ENCODE measurements around the gene LIPT2. TPM values are rescaled to one million over a fixed set of nuclear protein-coding genes. Genes with fewer than 3 reads are reported as not detected.

Gene LIPT2
- polyA plus RNA-seq, 1 experiment = 2.1 TPM

DNA sequence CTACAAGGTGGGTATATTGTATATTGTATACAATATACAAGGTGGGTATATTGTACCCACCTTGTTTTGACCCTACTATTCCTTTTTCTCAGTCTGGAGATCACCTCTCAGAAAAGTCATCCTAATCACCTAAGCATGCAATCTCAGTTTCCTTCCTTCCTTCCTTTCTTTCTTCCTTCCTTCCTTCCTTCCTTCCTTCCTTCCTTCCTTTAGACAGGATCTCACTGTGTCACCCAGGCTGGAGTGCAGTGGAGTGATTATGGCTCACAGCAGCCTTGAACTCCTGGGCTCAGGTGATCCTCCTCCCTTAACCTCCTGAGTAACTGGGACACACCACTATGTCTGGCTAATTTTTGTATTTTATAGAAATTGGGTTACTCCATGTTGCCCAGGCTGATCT lies 25.0 kb downstream of the LIPT2 start:
- Histone ChIP-seq H3K27me3 (ENCODE audit: control insufficient read depth, insufficient read depth, low read length) (peaks cover 45% of the 10 kb centered on the region), H3K9me3 (ENCODE audit: control insufficient read depth, insufficient read depth, low read length) (no peaks in the 10 kb centered on the region; the same call in 1 of the 2 replicates), H3K4me3 (ENCODE audit: low read depth, low read length) (no peak overlapping the region), H3K27ac (ENCODE audit: low read depth, low read length) (no peak overlapping the region)
- no peak for TF ChIP-seq CTCF (IDR thresholded peaks at IDR 0.05; ENCODE audit: low read depth, low read length)
- no peak for DNase-seq (ENCODE audit: low read depth, low spot score)
- ChIA-PET CTCF (no interaction called here), POLR2A (no interaction called here)

DNA sequence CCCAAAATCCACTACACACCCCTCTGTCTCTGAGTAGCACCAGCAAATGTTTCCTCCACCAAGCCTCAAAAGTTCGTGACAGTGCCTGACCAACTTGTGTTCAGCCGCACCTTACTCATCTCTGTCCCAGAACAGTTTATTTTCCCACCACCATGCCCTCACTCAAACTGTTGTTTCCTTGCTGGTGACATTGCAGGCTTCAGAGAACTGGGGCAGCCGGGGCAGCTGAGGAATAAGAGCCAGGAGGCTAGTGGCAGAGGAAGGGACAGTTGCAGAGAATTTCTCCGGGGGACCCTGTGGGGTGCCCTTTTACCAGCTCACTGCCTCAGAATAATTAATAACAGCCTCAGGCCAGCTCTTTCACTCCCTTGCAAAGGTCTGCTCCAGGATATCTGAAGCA lies 25.5 kb downstream of the LIPT2 start:
- DNase-seq (ENCODE audit: low read depth, low spot score) = no peak
- ChIA-PET POLR2A (no interaction called here), CTCF (no interaction called here)
- peaks cover 49% of the 10 kb centered on the region for H3K27me3 ChIP-seq (ENCODE audit: control insufficient read depth, insufficient read depth, low read length)
- H3K27ac ChIP-seq (ENCODE audit: low read depth, low read length) = no peak overlapping the region
- no peak for TF ChIP-seq CTCF (IDR thresholded peaks at IDR 0.05; ENCODE audit: low read depth, low read length)
- no peaks in the 10 kb centered on the region; the same call in 1 of the 2 replicates for H3K9me3 ChIP-seq (ENCODE audit: control insufficient read depth, insufficient read depth, low read length)
- H3K4me3 ChIP-seq (ENCODE audit: low read depth, low read length) = no peak overlapping the region

DNA sequence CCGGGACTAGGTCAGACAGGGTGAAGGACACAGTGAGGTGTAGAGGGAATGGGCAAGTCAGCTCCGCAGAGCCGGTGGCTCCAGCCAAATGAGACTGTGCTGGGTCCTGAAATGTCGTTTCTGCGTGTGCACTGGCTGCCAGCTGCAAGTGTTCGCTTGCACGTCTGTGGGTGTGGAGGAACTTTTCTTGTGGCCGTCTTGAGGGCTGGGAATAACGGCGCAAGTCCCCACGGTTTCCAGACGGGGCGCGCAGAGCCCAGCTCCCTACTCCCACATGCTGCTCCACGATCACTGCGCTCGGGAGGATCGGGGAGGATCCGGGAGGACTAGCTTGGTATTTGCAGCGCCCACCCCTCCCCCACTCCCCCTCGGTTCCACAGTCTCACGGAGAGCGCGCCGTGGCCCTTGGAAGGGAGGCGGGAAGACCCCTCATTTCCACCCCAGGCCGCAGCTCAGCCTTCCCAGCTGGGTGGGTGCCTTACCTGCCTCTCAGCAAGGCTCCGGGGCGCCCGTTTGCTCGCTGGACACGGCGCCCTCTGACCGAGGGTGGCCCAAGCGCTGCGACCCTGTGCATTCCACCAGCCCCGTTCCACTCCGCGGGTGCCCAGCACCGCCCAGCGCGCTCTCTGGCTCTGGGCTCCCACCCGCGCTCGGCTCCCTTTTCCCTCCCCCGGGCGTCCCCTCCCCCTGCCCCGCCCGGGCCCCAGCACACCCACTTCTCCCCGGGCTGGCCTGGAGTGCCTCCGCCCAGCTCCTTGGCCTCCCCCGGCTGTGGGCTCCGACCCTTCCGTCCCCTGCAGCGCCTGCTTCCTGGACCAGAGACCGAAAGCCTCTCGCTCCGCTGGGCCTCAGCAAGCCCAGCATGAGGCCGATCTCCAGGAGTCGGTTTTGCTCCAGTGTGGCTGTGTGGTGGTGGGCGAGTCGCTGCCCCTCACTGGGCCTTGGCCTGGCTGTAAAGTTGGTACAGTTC lies 26.3 kb downstream of the LIPT2 start, which contains the start of gene KCNE3:
Gene KCNE3, minus strand, starts transcription at position 634 of the 970 bp plus-strand sequence. CDS start 9,986 bp downstream, outside the sequence.
- ChIA-PET CTCF (interaction anchor here (0.9 to 1.2 kb wide), 2 partner anchors 14 to 273 kb away, joined by 3 to 5 read pairs; no protein-coding TSS in a partner anchor), POLR2A (interaction anchor here (0.6 to 1.0 kb wide), 2 partner anchors 26 to 176 kb away, joined by 3 read pairs; partner anchors contain the start of gene LIPT2)
- peaks cover 50% of the 10 kb centered on the region for H3K27me3 ChIP-seq (ENCODE audit: control insufficient read depth, insufficient read depth, low read length)
- no peaks in the 10 kb centered on the region; the same call in 1 of the 2 replicates for H3K9me3 ChIP-seq (ENCODE audit: control insufficient read depth, insufficient read depth, low read length)
- no peak for TF ChIP-seq CTCF (IDR thresholded peaks at IDR 0.05; ENCODE audit: low read depth, low read length)
- DNase-seq (ENCODE audit: low read depth, low spot score) = no peak
- no peak within 1 kb of the TSS for H3K27ac ChIP-seq (ENCODE audit: low read depth, low read length)
- H3K4me3 ChIP-seq (ENCODE audit: low read depth, low read length) = peak within 1 kb of the TSS; percentile 48

- DNase-seq (ENCODE audit: low read depth, low spot score) = no peak
- Histone ChIP-seq H3K27me3 (ENCODE audit: control insufficient read depth, insufficient read depth, low read length) (peaks cover 46% of the 10 kb centered on the region), H3K9me3 (ENCODE audit: control insufficient read depth, insufficient read depth, low read length) (no peaks in the 10 kb centered on the region; the same call in 1 of the 2 replicates), H3K4me3 (ENCODE audit: low read depth, low read length) (no peak overlapping the region), H3K27ac (ENCODE audit: low read depth, low read length) (no peak overlapping the region)
- ChIA-PET CTCF (no interaction called here), POLR2A (no interaction called here)
- TF ChIP-seq CTCF (IDR thresholded peaks at IDR 0.05; ENCODE audit: low read depth, low read length) = no peak
Observed at GRCh38 chr11:74465291-74465708, 28.2 kb downstream of the LIPT2 start.

- H3K9me3 ChIP-seq (ENCODE audit: control insufficient read depth, insufficient read depth, low read length) = no peaks in the 10 kb centered on the region; the same call in 1 of the 2 replicates
- ChIA-PET POLR2A (interaction anchor here (1.6 kb wide), 1 partner anchor 29 kb away, joined by 11 read pairs; the partner anchor contains the start of gene LIPT2), CTCF (interaction anchor here (4.7 kb wide), 1 partner anchor 13 kb away, joined by 44 read pairs; no protein-coding TSS in a partner anchor)
- H3K27ac ChIP-seq (ENCODE audit: low read depth, low read length) = no peak overlapping the region
- DNase-seq (ENCODE audit: low read depth, low spot score) = no peak
- no peak overlapping the region for H3K4me3 ChIP-seq (ENCODE audit: low read depth, low read length)
- no peak for TF ChIP-seq CTCF (IDR thresholded peaks at IDR 0.05; ENCODE audit: low read depth, low read length)
- peaks cover 44% of the 10 kb centered on the region for H3K27me3 ChIP-seq (ENCODE audit: control insufficient read depth, insufficient read depth, low read length)
Observed at GRCh38 chr11:74464746-74465145, 28.8 kb downstream of the LIPT2 start.
